SHP77 treated with DMSO at 0.1 percent for 48 hours (cell line): ENCODE data around the gene ATP9B.

ENCODE experiments used
- DNase-seq: peaks from one replicate; lab custom pipeline; 2025; lab: John Stamatoyannopoulos, UW

Gene ATP9B

GRCh38 chr18:79329786-79330185 is 260.6 kb downstream of the ATP9B start:
- DNase-seq = no peak

GRCh38 chr18:79332646-79333045 is 263.5 kb downstream of the ATP9B start:
- DNase-seq = no peak

- no peak for DNase-seq
These were observed 263.9 kb downstream of the ATP9B start for GRCh38 chr18:79333046-79333445.

- no peak for DNase-seq
These were observed 265.5 kb downstream of the ATP9B start for GRCh38 chr18:79334496-79335233.

- DNase-seq = no peak
These were observed 266.7 kb downstream of the ATP9B start for GRCh38 chr18:79335833-79336360.

GRCh38 chr18:79336556-79337142 is 267.5 kb downstream of the ATP9B start:
- no peak for DNase-seq

- no peak for DNase-seq
These were observed 268.0 kb downstream of the ATP9B start for GRCh38 chr18:79337184-79337583.

GRCh38 chr18:79337620-79338019 is 268.4 kb downstream of the ATP9B start:
- no peak for DNase-seq

GRCh38 chr18:79339094-79339908 is 270.1 kb downstream of the ATP9B start:
- DNase-seq = no peak

GRCh38 chr18:79343567-79344207 is 274.5 kb downstream of the ATP9B start:
- no peak for DNase-seq

- no peak for DNase-seq
These were observed 275.0 kb downstream of the ATP9B start for GRCh38 chr18:79344208-79344581.

GRCh38 chr18:79345366-79345765 is 276.2 kb downstream of the ATP9B start:
- no peak for DNase-seq

GRCh38 chr18:79345981-79346380 is 276.8 kb downstream of the ATP9B start:
- DNase-seq = no peak

- no peak for DNase-seq
These were observed 278.9 kb downstream of the ATP9B start for GRCh38 chr18:79348066-79348465.

- DNase-seq = no peak
These were observed 283.2 kb downstream of the ATP9B start for GRCh38 chr18:79352432-79352831.

- DNase-seq = no peak
These were observed 284.1 kb downstream of the ATP9B start for GRCh38 chr18:79353267-79353666.

GRCh38 chr18:79354350-79354749 is 285.2 kb downstream of the ATP9B start:
- DNase-seq = no peak

GRCh38 chr18:79355433-79356335 is 286.5 kb downstream of the ATP9B start:
- no peak for DNase-seq

GRCh38 chr18:79356435-79356834 is 287.2 kb downstream of the ATP9B start:
- no peak for DNase-seq

- no peak for DNase-seq
These were observed 291.7 kb downstream of the ATP9B start for GRCh38 chr18:79360933-79361332.
